Frontal cortex (tissue), 4 donors: ENCODE data around the gene ITGB6. TPM values are rescaled to one million over a fixed set of nuclear protein-coding genes. Genes with fewer than 3 reads are reported as not detected.

Experiments
- DNase-seq, 2 donors: peaks; one replicate each; pipeline ENCODE4 v3.0.0; 2012; ENCODE audit warnings: low spot score in 2 of 2
- FAIRE-seq: peaks from 2 replicates; lab custom pipeline; 2012; peaks lifted over from hg19 to GRCh38; lab: Jason Lieb, UNC
- total RNA-seq: library from RNA; depleted of rRNA; stranded (reverse); fragments of >200 nt; gene quantifications from one replicate; pipeline ENCODE4 v1.2.3, GENCODE V29; 2014
- donor health status: control.
- donor health status: control.
- donor health status: control.

ITGB6 gene
- total RNA-seq, 1 donor from 2014 or later, result under 0.01 TPM

- FAIRE-seq (no peak), DNase-seq (no peak)
Measured at GRCh38 chr2:160063271-160063670, 136.8 kb downstream of the ITGB6 start.

DNA sequence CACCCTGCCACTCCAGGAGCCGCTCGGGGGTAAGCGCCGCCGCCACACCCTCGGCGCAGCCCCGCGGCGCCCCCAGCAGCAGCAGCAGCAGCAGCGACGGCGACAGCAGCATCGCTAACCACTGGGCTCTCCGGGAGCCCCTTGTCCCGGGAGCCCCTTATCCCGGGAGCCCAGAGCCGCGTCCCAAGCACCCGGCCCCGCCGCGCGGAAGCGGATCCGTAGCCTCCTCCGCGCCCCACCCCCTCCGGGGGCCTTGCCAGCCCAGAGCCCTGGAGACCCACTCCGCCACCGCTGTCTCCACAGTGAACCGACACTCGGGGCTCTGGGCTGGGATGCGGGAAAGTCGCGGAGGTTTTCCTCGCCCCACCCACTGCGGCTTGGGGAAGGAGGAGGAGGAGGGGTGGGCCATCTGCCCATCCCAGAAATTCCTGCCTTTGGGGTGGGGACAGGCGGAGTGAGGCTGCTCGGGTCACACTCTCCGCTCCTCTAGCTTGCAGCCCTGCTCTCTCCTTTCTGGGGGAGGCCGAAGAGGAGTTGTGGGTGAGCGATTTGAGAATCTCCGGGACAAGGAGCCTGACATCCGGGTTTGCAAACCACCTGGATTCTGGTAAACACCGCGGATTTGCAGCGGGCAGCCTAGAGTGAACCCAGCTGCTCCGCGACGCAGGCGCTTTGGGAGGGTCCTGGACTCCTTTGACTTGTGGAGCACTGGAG, 137.6 kb downstream of the ITGB6 start, which contains the start of gene PLA2R1:
TSS of gene PLA2R1 (minus strand) at position 324 of the 714 bp plus-strand sequence. CDS start at position 112, 212 bp downstream.
- DNase-seq, result peak in 1 of 2 donors; percentile 61
- FAIRE-seq, result no peak

GRCh38 chr2:160061944-160062291, 138.2 kb downstream of the ITGB6 start:
- no peak for FAIRE-seq
- peak in 1 of 2 donors; percentile 24 for DNase-seq

DNA sequence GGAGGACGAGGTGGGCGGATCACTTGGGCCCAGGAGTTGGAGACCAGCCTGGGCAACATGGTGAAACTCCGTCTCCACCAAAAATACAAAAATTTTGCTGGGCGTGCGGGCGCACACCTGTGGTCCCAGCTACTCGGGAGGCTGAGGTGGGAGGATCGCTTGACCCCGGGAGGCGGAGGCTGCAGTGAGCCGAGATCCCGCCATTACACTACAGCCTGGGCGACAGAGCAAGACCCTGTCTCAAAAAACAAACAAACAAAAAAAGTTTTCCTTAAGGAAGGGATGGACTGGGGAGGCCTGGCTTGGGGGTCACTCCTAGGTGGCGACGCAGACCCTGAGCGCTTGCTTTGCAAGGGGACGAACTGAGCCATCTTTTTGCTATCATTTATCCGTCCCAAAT, 138.5 kb downstream of the ITGB6 start:
- DNase-seq (no peak), FAIRE-seq (no peak)

GRCh38 chr2:160060297-160060696, 139.8 kb downstream of the ITGB6 start:
- DNase-seq, result no peak
- FAIRE-seq, result no peak

DNA sequence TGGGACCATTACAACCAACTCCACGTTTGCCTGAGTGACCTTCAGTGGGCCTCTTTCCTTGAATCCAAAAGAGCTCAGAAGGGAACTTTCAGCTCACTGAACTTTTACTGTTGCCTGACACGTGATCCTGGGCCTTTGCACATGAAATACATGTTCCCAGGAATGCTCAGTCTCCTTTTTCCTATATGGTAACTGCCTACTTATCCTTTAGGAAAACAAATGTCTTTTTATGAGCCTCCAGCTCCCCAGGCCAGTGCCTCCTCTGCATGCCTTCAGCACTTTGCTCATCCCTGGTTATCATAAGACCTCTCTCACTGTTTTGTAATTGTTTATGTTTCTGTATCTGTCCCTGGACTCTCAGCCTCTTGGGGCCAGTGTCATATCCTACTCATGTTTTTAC, 142.7 kb downstream of the ITGB6 start:
- FAIRE-seq (no peak), DNase-seq (no peak)

DNA sequence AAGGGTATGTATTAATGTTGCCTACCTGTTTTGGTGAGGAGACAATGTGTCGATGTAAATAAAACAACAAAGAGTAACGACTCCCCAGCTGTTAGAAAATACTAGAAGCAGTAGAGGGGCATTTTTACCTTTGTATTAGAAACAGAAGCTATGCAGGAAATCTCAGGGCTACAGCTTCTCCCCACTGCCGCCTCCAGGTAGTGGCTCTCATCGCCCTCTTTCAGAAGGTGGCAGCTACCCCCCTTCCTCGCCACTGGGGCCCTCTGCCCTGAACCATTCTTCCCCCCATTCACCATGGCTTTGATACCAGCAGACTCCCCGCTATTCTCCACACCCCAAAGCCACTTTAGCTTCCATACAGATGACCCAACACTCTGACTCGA, 144.4 kb downstream of the ITGB6 start:
- DNase-seq (no peak), FAIRE-seq (no peak)

DNA sequence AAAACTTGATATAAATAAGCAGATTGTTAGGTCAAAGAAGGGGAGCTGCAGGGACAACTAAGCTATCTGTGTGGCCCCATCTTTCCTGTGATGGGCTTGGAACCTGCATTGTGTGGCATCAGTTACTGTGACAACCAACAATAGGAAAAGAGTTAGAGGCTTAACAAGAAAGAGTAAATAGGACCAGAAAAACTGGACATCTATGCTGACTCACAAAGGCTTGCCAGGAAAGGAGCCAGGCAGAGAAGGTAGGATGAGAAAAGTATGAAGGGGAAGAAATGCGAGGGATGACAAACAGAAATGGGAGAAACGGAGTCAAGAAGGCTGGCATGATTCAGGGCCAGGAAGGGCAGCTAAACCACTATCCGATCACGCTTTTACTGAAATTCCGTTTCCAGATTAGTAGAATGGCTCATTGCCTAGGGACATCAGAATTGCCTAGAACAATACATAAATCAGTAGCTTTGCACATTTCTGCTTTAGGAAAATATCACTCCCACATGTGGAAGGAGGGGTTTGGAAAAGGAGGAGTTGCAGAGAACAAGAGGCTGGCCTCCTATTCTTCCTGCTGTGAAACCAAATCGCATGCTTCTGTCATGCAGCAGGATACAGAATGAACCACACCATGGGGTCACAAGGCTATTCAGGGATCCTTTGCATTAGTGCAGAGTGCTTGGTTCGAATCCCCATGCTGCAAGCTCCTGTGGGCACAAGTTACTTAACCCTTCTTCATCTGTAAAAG, 144.9 kb downstream of the ITGB6 start:
- DNase-seq, result no peak
- no peak for FAIRE-seq

GRCh38 chr2:160053946-160054345, 146.1 kb downstream of the ITGB6 start:
- FAIRE-seq (no peak), DNase-seq (no peak)

DNA sequence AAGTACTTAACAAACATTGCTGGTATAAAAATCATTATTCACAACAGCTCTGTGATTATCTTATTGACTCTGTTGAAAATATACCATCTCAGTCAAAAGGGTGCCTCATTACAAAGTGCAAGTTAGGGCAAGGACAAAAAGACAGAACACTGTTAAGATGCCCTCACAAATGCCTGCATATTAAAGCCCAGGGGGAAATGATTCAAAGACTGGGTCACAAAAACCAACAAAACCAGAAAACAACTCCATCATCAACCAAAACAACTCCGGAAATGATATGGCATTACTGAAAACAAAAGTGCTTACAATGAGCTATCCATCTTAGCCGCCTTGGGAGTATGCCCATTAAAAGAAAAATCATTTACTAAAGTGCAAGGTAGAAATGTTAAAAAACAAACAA, 147.5 kb downstream of the ITGB6 start:
- no peak for FAIRE-seq

GRCh38 chr2:160051371-160051800, 148.7 kb downstream of the ITGB6 start:
- DNase-seq (no peak), FAIRE-seq (no peak)

More for the DNA sequence above, 147.5 kb downstream of the ITGB6 start:
- DNase-seq, result no peak

DNA sequence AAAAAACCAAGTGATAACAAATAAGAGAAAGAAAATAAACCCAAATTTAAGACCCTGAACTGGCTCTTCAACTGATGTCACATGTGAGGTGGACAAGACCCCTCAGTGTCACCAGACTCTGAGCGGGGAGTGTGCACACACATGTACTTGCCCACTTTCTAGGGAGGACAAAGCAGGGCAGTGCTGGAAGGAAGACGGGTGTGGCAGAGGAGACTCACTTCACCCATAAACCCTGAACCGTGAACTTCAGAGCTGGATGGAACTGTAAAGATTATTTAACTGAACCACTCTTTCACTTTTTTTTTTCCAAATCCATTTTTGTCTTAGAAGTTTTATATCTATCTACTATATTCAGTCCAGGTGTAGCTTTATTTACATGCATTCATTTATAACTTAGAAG, 149.9 kb downstream of the ITGB6 start:
- no peak for FAIRE-seq

More for the DNA sequence above, 149.9 kb downstream of the ITGB6 start:
- DNase-seq, result no peak

Other genes starting within 250 kb of the ITGB6 start
- gene PLA2R1, start 137.7 kb downstream of the ITGB6 start, total RNA-seq, result 1.6 TPM